ENCODE measurements around the gene OR9I1.

OR9I1 gene, protein sequence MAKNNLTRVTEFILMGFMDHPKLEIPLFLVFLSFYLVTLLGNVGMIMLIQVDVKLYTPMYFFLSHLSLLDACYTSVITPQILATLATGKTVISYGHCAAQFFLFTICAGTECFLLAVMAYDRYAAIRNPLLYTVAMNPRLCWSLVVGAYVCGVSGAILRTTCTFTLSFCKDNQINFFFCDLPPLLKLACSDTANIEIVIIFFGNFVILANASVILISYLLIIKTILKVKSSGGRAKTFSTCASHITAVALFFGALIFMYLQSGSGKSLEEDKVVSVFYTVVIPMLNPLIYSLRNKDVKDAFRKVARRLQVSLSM

DNA sequence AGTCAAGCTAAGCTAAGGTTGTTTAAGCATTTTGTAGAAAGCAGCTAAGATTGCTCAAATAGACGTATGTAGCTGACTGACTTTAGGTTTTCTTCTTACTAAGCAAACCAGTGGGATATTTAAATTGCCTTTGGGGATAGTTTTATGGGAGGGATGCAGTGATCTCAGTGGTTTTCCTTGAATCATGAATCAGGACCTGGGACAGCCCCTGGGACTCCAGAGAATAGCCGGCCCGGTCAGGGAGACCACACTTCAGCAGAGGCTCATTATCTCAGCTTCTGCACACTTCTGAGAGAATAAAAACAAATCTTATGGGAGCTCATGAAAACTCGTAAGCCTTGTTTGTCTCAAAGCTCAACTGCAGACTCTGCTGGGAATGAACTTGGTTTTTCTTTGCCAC lies at the start of gene OR9I1:
Gene OR9I1 (minus strand): TSS at position 62 of the 400 bp plus-strand sequence. CDS start 6,086 bp downstream, outside the sequence.
- no peak for DNase-seq

DNA sequence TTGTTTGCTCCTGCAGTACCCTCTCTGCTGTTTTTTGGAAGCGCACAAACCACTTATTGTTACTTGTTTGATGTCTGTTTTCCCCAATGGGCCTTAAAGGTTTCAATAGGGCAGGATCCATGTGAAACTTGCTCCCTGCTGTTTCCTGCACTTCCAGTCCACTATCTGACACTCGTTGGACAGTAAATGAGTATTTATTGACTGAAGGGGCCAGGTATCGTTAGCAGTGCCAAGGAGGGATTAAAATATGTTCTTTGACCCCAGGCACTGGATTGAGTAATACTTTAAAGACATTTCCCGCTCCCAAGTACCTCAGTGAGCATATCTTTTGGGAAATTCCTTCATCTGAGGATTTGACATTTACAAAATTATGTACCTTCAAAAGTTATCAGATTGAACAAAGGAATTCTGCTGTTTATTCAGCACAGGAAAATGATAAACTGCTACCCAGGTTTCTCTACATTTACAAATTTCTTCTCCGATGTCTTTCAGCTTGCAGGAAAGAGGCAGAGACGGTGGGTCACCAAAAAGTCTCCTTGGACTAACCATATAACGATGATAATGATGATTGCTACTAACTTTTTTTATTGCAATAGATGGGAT lies 40.3 kb upstream of the OR9I1 start:
- DNase-seq = no peak

DNA sequence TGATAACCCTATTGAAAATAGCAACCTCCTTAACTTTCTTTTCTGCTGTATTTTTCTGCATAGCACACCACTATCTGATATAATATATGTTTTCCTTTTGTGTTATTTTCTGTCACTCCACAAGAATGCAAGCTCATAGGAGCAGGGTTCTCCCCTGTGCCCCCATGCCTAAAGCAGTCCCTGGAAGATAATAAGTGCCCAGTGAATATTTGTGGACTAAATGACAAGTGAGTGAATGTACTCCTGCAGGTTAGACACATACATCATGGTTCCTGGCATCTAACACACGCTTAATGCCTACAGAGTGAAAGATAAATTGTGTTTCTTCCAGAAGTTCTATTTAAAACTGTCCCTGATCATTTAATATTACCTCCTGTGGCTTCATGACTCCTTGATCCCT lies 39.7 kb upstream of the OR9I1 start:
- DNase-seq = no peak

DNA sequence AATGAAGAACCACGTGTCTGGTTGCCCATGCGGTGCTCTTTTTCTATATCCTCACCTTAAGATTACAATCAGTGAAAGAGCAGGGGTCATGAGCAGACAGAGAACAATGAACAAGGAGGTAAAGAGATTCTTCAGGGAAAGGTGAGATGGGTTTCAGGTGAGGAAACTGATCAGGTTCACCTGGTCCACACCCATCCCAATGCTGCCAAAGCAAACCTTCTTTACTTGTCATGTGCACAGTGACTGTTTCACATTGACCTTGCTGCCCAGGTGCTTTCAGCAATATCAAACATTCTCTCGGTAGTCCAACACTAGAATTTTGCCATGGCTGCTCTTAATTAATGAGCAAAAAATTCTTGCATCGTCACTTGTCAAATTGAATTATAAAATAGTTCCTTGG lies 39.1 kb upstream of the OR9I1 start:
- DNase-seq = no peak

DNA sequence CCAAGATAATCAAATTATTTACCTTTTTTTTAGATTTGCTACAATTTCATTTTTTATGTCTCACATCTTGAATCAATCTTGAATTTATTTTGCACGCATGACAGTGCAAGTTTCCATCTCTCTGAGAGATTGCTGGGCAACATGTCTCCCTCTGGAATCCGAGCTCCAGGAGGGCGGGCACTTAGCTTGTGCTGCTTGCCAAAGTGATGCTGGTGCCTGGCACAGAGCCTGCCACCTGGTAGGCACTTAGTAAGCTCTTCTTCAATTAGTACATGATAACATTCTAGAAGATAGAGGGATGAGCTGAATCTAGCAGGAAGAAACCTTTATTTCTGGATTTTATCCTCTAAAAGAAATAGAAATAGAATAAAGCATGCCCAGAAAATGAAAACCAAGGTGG lies 27.5 kb upstream of the OR9I1 start:
- no peak for DNase-seq

DNA sequence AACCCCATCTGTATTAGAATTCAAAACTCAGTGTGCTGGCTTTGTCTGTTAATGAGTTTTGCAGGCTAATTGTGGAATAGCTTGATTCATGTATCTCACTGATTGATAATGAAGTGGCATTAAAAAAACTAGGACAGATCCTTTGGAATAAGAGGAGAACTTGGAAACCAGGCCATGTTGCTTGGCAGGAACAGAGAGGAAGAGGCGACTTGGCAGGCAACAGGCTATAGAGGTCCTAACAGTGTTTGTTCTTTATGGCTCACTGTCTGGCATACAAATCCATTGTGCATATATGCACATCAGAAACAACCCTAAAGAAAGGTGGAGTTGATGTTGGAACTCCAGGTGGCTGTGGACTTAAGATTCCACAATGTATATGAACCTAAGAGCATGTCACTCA lies 17.4 kb upstream of the OR9I1 start:
- DNase-seq = no peak

DNA sequence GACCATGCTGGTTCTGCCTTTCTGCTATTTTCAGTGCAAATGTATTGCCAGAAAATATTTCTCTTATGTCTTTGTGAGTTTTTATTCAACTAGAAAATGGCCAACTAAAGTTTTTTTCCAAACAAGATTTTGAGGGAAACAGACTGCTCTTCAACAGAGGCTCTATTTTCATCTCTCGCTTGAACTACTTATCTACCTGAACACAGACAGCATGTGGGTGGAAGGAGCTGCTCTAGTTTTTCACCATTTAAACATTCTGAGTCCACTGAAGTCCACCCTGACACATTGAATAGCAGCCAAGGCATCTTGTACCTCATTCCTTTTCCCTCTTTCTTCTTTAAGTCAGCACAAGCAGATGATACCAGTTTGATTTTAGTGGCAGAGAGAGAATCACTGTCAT lies 9.8 kb upstream of the OR9I1 start:
- no peak for DNase-seq

DNA sequence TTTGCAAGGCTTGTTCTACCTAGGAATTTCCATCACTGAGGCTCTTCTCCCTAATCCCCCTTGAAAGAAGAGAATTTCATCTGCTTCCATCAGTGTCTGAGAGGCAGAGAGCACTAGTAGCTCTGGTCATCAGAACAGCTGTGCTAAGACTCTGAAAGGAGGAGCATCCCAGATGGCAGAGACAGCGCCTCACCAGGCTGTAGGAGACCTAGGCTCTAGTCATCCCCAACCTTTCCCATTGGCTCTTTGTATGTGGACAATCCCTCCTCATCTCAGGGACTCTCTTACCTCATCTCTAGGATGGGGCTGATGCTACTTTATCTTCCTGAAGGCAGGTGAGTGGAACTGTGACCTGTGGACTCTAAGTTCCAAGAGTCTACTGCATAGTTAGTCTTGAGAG lies 8.8 kb upstream of the OR9I1 start:
- no peak for DNase-seq

DNA sequence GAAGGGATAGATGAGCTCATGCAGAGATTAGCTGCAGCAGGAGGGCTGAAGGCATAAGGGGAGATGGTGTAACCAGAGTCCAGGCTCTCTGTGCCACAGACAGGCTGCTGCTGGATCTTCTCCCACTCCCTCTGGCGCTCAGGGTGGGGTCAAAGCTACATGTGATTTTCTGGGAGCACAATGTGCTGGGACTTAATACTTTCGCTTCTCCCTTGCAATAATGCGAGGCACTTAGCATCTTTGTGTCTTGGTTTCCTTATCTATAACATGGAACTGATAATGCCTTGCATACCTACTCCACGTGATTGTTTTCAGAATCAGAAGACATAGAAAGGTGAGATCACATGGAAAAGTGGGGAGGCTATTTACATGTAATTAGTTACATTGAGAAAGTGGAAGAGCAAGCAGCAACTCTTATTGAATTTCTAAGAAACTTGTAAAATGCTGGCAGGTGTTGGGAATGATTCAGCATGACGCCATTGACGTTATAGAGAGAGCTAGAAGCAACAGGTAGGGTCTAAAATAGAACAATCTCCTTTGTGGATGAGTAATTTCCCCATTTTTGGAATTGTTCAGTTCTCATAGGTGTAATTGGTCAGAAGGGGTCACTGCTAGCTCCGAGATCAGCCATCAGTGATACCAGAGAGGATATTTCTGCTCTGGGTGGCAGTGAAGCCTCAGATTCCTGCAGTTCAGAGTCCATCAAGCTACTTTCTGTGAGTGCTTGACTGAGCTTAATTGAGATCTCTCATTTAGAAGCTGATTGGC lies 8.2 kb upstream of the OR9I1 start:
- DNase-seq = no peak

DNA sequence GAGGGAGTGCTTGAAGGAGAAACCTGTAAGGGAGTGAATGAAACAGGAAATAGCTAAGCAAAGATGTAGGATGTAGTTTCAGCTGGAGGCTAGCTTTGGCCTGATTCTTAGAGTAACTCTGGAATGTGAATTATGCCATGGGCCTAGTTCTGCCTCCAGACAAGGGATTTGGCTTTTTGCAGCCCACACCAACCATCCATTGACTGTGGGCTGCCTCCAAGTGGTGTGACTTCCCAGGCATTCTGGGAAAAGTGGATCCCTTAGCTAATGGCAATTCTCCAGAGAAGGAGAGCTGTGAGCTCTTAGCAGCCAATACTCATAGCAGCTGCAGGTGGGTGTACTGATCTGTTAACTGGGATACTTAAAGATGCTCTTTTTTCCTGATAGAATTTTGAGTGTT lies 2.0 kb upstream of the OR9I1 start:
- no peak for DNase-seq

DNA sequence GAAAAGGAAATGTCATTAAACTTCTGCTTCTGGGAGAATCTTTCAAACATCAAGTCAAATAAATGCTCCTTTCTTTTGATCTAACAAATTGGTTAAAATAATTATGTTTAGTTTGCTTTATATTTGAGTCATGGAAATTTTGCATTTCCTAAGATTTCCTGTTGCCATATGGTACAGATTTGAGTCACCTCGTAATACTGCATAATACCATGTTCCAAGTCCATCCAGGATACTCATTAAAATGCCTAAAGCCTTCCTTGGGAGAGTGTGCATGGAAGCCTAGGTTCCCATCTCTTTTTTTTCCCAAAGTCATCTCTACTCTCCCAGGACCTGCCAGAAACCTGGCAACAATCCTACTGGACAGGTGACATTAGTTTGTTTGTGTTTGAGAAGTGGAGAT lies 4.2 kb downstream of the OR9I1 start:
- no peak for DNase-seq

DNA sequence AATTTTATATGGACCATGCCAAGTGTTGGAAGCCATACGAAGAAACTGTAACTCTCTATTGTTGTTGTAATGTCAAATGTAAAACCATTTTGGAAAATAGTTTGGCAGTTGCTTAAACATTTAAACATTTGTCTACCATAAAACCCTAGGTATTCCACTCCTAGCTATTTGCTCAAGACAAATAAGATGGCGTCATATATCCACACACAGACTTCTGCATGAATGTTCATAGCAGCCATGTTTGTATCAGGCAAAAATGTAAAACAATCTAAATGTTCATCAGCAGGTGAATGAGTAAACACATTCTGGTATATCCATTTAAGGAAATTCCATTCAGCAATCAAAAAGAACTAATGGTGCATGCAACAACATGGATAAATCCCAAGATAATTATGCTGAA lies 27.9 kb downstream of the OR9I1 start:
- DNase-seq = no peak

DNA sequence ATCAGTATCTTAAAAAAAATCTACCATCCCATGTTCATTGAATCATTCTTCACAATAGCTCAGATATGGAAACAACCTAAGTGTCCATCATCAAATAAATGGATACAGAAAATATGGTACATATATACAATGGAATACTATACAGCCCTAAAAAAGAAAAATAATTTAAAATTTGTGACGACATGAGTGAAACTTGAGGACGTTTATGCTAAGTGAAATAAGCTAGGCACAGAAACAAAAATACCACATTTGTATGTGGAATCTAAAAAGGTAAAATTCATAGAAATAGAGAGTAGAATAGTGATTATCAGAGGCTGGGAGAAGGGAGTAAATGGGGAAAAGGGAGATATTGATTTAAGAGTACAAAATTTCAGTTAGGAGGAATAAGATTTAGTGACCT lies 38.8 kb downstream of the OR9I1 start:
- DNase-seq = no peak

DNA sequence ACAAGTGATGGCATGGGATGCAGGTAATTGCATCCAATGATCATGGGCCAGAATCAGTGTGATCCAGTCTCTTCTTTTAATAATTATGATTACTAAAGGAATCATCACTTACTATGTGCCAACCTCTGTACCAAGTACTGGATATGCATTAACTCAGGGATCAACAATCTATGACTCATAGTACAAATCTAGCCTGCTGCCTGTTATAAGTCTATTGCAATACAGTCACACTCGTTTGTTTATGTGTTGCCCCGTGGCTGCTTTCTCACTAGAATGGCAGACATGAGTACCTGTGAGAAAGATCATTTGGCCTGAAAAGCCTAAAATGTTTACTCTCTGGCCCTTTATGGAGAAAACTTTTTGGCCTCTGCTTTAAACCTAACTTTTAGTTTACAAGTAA lies 49.5 kb downstream of the OR9I1 start:
- no peak for DNase-seq

DNA sequence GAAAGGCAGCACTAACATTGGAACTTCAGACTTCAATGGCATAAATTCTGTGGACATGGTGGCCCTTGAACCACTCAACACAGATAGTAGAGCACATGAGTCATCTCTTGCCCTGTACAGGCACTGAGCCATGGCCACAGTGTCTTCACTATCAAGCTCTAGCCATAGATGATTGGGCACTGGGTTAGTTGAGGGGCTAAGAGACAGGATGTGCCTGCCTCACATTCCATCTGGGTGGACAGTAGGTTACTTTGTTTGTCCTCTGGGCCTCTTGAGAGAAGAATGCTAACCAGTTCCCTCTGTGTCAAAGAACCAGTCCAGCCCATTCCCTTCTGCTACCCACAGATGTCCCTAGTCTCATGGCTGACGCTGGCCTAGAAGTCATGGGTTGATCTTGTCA lies 54.7 kb downstream of the OR9I1 start:
- no peak for DNase-seq

DNA sequence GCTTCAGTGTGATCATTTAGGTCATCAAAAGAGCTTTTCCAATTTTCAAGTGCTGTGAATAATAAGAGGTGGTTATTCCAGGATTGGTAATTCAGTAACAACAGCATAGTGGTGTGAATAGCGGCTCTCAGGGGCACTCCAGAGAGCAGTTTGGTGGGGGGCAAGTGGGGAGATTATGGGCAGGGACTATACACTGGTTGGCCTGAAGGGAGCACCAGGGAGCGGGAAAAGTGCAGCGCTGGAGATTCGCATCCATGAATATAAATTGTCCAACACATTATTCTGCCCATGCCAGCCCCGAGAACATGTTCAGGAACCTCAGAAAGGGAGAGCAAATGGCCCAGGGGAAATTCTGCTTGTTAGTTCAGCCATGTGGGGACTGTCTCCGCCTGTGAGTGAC lies 56.7 kb downstream of the OR9I1 start:
- DNase-seq = no peak

DNA sequence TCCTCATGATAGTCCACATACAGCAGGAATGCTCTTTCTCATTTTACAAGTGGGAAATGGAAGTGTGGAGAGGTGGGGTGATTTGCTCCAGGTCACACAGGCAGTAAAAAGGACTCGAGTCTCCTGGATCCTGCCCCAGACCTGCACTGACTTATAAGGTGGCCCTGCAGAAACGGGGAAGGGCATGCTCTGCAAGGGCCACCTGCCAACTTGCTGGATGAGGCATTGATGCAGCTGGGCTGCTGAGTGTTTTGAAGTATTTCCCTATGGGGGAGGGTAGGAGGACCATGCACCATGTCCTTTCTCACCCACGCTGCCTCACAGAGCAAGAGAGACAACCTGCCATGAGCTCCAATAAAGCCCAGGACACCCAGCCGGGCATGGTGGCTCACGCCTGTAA lies 57.6 kb downstream of the OR9I1 start:
- no peak for DNase-seq

Data from NCI-H2227 treated with DMSO at 0.1 percent for 48 hours (cell line).